ENCODE data around the gene TRPT1. TPM values are rescaled to one million over a fixed set of nuclear protein-coding genes. Genes with fewer than 3 reads are reported as not detected.
A peak's percentile ranks its signal among the peaks of the same experiment; 100 is the strongest.

Gene TRPT1
- total and polyA plus RNA-seq, 2 of the 4 experiments (the other 2 are of a cell fraction), result 63.2 to 81.9 TPM

DNA sequence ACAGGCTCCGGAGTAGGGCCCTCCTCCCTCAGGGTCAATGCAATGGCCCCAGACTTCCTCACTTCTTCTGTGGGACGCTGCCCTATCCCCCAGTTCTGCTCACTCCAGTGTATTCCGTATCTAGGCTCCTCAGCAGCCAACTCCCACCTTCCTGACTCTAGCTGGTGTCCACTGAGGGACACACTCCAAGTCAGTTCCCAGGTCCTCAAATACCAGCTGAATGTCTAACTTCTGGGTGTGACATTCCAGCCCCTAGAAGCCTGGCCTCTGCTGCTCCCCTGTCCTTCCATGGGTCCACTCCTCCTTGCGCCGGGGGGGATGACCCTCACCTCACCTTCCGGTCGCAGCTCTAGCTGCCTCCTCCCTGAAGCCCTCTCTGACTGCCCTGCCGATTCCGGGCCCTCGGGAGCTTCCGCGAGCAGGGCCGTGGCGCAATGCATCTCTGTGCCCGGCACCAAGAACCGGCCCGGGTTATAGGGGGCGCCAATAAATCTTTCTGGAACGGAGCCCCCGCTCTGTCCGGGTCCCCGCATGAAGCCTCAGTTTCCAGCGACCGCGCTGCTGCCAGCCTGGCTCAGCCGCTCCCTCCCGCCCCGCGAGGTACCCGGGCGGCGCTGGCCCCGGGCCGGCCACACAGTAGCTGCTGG is 43.0 kb upstream of the TRPT1 start:
- Histone ChIP-seq H3K9me3 (ENCODE audit: control insufficient read depth, insufficient read depth, low read length) (no peaks in the 10 kb centered on the region), H4K8ac (ENCODE audit: low read depth in 2 of 2, low read length in 2 of 2) (peak overlapping the region; percentile 77 to 96), H2AK5ac (ENCODE audit: low read depth, low read length) (peak overlapping the region; percentile 94), H3K36me3 (ENCODE audit: control insufficient read depth, insufficient read depth, low read length) (peaks cover 10% of the 10 kb centered on the region; the same call in 1 of the 2 replicates), H4K91ac (ENCODE audit: insufficient read depth, low read depth, low read length) (peak overlapping the region; percentile 94), H2BK120ac (ENCODE audit: low read depth, low read length) (peak overlapping the region; percentile 67), H3K9me1 (ENCODE audit: insufficient read depth, low read length) (peaks cover 5% of the 10 kb centered on the region; the same call in 1 of the 2 replicates), H3K56ac (ENCODE audit: extremely low read depth, insufficient read depth, low read length) (peak overlapping the region; percentile 82), H3K4ac (ENCODE audit: low read depth, low read length) (peak overlapping the region; percentile 88), H3K79me1 (ENCODE audit: low read depth in 1 of 2, low read length in 2 of 2) (peaks cover 9 to 33% of the 10 kb centered on the region in 2 experiments), H4K5ac (ENCODE audit: low read depth, low read length) (peak overlapping the region; percentile 51), H3K14ac (replicated peaks; ENCODE audit: low read depth, low read length) (peak overlapping the region; percentile 87), H3K23ac (ENCODE audit: low read depth, low read length) (peak overlapping the region; percentile 74), H3K4me1 (ENCODE audit: control insufficient read depth, insufficient read depth, low read length) (peaks cover 11% of the 10 kb centered on the region), H3K18ac (ENCODE audit: low read depth, low read length) (peak overlapping the region; percentile 1; the same call in 1 of the 2 replicates), H2BK5ac (ENCODE audit: low read depth, low read length, poor library complexity, severe bottlenecking) (peak overlapping the region; percentile 61), H3K4me3 (ENCODE audit: insufficient read depth, low read depth, low read length) (peak overlapping the region; percentile 56), H3K27ac (ENCODE audit: insufficient read depth, low read length) (peak overlapping the region; percentile 76), H3K9ac (ENCODE audit: low read depth, low read length) (peak overlapping the region; percentile 75), H3K27me3 (ENCODE audit: control insufficient read depth, insufficient read depth, low read length) (no peaks in the 10 kb centered on the region), H2BK15ac (ENCODE audit: low read depth, low read length) (0 out of 3 replicates have a peak overlapping the region, but pooled peaks have one; percentile 39), H2AK9ac (replicated peaks; ENCODE audit: low read depth, low read length, poor library complexity) (peak overlapping the region; percentile 90), H3K4me2 (ENCODE audit: low read depth, low read length) (peak overlapping the region; percentile 73), H4K20me1 (ENCODE audit: insufficient read depth, low read length) (no peaks in the 10 kb centered on the region; the same call in 1 of the 2 replicates), H2AFZ (replicated peaks; ENCODE audit: low read length, poor library complexity) (peak overlapping the region; percentile 96), H2BK20ac (ENCODE audit: low read depth, low read length) (0 out of 2 replicates have a peak overlapping the region, but pooled peaks have one; percentile 20)
- TF ChIP-seq CEBPB (IDR thresholded peaks at IDR 0.05; ENCODE audit: low read depth, low read length) (peak; percentile 37; the same call in 1 of the 2 replicates), NFE2L2 (IDR thresholded peaks at IDR 0.05; ENCODE audit: low read depth, low read length) (no peak)
- dilution Hi-C loops (cut with HindIII; ENCODE audit: low sequenced_read_pairs, unreplicated experiment), result no loop called here
- ChIA-PET CTCF (interaction anchor here (1.3 to 1.5 kb wide), 2 partner anchors 8 to 65 kb away, joined by 3 read pairs; no protein-coding TSS in a partner anchor), POLR2A (ENCODE audit: unreplicated experiment) (interaction anchor here (1.2 kb wide), 1 partner anchor 19 kb away, joined by 3 read pairs; no protein-coding TSS in a partner anchor)
- ATAC-seq (ENCODE audit: low read depth) (peak; percentile 10), DNase-seq (peak; percentile 41)
- no TSS peak for BruUV-seq (replicated peaks)
- intact Hi-C loops (cut with micrococcal nuclease), result loop anchor here (1.0 kb wide), 1 partner anchor 39 kb away; the partner anchor contains the start of gene DNAJC4
- 20% methylated on average over 1 of the region's 34 CpGs; no CpG with 5 or more reads in 1 of the 2 experiments for WGBS, 2 experiments (ENCODE audit: extremely low coverage in 2 of 2, insufficient read length in 1 of 2)
- in situ Hi-C loops (cut with MboI; ENCODE audit: low sequenced_read_pairs), result no loop called here

All from IMR-90 (cell line).